ENCODE measurements around the gene HDAC4.

Gene HDAC4

DNA sequence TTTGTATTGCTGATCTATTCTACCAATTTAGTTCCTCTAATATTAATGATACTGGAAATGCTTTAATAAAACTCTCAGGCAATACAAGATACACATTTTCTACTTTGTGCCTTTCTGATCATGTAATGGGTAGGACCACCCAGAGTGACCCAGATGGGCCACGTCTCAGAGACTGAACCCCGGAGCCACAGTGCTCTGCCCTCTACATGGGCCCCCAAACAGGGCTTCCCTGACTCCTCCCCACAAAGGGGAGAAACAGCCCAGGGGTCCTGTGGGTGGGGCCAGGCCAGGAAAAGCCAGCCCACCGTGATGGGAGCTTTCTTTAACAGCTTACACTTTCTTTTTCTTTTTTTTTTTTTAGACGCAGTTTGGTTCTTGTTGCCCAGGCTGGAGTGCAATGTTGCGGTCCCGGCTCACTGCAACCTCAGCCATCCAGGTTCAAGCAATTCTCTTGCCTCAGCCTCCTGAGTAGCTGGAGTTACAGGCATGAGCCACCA, 18.4 kb downstream of the HDAC4 start:
- no peak for DNase-seq (ENCODE audit: low spot score)
- TF ChIP-seq CTCF (IDR thresholded peaks at IDR 0.05): no peak
- H3K4me3 ChIP-seq: no peak overlapping the region
- no peak overlapping the region for H3K27ac ChIP-seq

DNA sequence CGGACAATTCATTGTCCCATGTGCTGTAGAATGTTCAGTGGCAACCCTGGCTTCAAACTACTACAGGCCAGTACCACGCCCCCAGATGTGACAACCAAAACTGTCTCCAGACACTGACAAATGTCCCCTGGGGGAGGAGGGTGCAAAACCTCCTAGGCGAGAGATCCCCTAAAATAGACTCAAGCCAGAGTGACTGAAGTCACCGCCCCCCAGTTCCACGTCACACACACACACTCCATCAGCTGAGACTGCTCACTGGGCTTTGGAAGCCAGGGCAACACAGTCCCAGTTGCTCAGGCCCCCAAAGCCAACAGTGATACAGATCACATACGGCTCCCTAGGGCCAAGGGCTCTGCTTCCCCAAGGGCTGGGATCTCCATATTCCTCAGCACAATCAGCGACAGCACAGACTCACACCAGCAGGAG, 19.1 kb downstream of the HDAC4 start:
- H3K27ac ChIP-seq: no peak overlapping the region
- no peak overlapping the region for H3K4me3 ChIP-seq
- no peak for TF ChIP-seq CTCF (IDR thresholded peaks at IDR 0.05)
- no peak for DNase-seq (ENCODE audit: low spot score)

DNA sequence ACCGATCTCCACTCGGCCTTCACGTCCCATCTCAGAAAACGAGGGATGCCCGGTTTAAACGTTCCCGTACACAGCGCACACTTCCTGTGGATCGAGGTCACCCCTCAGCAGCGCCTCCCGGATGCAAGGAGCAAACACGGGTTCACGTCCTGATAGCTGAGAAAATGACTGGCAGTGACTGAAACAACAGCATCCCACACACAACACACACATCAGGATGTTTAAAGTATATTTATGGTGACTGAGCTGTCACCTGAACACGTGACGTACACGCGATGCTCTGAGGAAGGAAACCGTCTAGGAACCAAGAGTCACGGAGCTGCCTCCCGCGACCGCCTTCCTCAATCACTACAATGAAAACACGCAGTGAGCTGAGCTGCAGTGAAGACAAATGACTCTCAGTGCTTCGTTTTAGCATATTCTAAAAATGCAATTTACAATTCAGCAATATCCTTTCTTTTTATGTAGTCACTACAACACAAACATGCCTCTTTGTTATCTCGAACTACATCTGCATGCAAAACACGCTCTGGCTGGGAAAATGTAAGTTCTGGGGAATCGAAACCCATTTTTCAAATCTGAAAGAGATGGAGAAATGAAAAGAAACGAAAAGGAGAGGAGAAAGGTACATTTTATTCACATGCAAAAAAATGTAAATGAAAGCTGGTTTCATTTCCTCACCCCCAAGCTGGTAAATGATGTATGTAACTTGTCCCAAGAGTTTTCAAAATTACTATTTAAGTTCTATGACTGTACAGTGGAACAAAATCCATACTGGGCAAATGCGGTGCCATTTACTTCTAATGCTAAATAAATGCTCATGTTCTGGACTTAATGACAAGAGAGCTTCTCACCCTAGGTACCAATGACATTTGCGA, 19.8 kb downstream of the HDAC4 start:
- no peak overlapping the region for H3K4me3 ChIP-seq
- DNase-seq (ENCODE audit: low spot score): no peak
- no peak for TF ChIP-seq CTCF (IDR thresholded peaks at IDR 0.05)
- no peak overlapping the region for H3K27ac ChIP-seq

DNA sequence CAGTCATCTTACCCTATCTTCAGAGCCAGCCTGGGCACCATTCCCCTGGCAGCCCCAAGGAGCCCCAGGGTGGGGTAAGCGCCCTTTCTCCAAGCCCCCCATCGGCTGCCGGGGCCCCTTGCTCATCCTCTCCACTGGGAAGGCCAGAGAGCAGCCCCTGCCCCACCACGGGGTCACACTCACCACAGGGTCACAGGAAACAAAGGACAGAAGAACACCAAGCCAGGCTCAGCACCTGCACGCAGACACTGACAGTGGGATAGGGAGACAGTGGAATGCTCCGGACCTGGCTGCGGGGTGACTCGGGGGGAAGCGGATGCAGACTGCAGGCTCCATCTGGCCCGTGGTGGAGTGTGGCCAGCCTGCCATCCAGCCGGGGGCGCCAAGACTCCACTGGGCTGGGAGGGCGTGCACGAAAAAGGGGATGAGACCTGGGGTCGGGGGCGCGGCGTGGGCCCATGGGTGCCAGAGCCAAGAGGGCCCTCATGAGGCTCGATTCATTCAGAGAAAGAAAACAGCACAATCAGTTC, 21.1 kb downstream of the HDAC4 start:
- H3K27ac ChIP-seq: no peak overlapping the region
- H3K4me3 ChIP-seq: no peak overlapping the region
- DNase-seq (ENCODE audit: low spot score): no peak
- TF ChIP-seq CTCF (IDR thresholded peaks at IDR 0.05): no peak

- H3K27ac ChIP-seq: no peak overlapping the region
- TF ChIP-seq CTCF (IDR thresholded peaks at IDR 0.05): no peak
- DNase-seq (ENCODE audit: low spot score): no peak
- no peak overlapping the region for H3K4me3 ChIP-seq
These were observed 21.7 kb downstream of the HDAC4 start for GRCh38 chr2:239378918-239379640.

DNA sequence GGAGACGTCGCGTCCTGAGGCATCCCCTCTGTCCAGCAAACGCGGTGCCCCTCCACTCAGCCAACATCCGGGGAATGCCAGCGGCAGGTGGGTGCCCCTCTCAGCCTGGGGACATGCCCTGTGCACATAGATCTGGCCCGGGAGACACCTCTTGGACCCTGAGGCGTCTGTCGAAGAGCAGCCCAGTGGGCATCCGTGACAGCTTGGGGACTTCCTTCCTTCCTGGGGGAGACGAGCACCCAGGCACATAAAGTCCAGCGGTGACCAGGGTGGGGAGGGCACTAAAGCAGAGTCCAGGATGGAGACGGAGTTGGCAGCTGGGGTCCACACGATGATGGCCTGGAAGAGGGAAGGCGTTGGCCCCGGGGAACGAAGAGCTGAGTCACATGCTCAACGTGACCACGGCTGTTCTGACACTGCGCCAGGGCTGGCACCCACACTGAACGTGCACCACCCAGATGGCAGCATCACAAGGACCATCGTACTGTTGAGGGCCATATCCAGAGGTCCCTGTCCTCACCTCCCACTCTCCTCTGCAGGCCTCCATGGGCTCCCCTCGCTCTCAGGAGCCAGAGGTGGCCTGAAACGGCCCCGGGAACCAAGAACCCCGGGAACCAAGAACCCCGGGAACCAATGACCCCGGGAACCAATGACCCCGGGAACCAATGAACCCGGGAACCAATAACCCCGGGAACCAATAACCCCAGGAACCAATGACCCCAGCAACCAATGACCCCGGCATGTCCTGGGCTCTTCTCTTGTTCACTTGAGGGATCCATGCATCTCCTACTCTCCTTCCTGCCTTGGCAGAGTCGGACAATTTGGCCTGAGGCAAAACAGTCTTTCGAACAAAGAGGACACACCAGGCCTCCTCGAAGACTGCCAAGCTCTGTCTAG, 22.6 kb downstream of the HDAC4 start:
- no peak overlapping the region for H3K27ac ChIP-seq
- DNase-seq (ENCODE audit: low spot score): no peak
- TF ChIP-seq CTCF (IDR thresholded peaks at IDR 0.05): no peak
- no peak overlapping the region for H3K4me3 ChIP-seq

All from coronary artery (tissue), 2 donors.